Stomach (tissue), 9 donors: ENCODE measurements around the gene CHEK2. TPM values are rescaled to one million over a fixed set of nuclear protein-coding genes. Genes with fewer than 3 reads are reported as not detected.
A peak's percentile ranks its signal among the peaks of the same experiment; 100 is the strongest.
"Not testable (repeated sequence)": the region's sequence is repeated elsewhere in the genome, so short reads cannot be mapped to it uniquely, and the experiment has no call there.

Experiments
- DNase-seq, 2 donors: peaks; one replicate each; pipeline versions ENCODE4 v3.0.0 to v3.0.0-alpha.2; 2013 to 2019
- H3K27ac ChIP-seq, 5 donors: fragments of 200-600 bp in 4 of 5; sonication (generic) in 4 of 5; one replicate each; pipeline ENCODE4 v1.5.1; 2013 to 2019; ENCODE audit warnings: mild to moderate bottlenecking in 1 of 5, moderate library complexity in 1 of 5
- H3K27me3 ChIP-seq, 3 donors: fragments of 200-600 bp; sonication (generic); one replicate each; pipeline ENCODE4 v1.5.1; 2017 to 2019; ENCODE audit warnings: mixed run types in 1 of 3
- H3K36me3 ChIP-seq, 4 donors: fragments of 200-600 bp; sonication (generic); 1 replicate in 3 of 4; 2 replicates in 1 of 4; pipeline ENCODE4 v1.5.1; 2016 to 2019
- H3K4me1 ChIP-seq, 4 donors: fragments of 200-600 bp; sonication (generic); one replicate each; pipeline ENCODE4 v1.5.1; 2016 to 2019
- H3K4me3 ChIP-seq, 4 donors: fragments of 200-600 bp; sonication (generic) in 3 of 4; one replicate each; pipeline ENCODE4 v1.5.1; 2016 to 2019; ENCODE audit warnings: mild to moderate bottlenecking in 1 of 4
- H3K9me3 ChIP-seq, 4 donors: fragments of 200-600 bp; sonication (generic); one replicate each; pipeline ENCODE4 v1.5.1; 2016 to 2019
- EP300 ChIP-seq: sonication (generic); formaldehyde crosslinking; IDR thresholded peaks from one replicate; pipeline ENCODE4 v1.6.1; 2017; ENCODE audit warnings: antibody characterized with exemption
- POLR2A ChIP-seq, 4 donors: fragments of 450-650 bp; IDR thresholded peaks; one replicate each; pipeline ENCODE4 v1.6.1; 2016; ENCODE audit warnings: antibody characterized with exemption in 4 of 4, control low read depth in 2 of 4, mild to moderate bottlenecking in 1 of 4, moderate library complexity in 1 of 4
- POLR2AphosphoS5 ChIP-seq, 3 donors: sonication (generic); formaldehyde crosslinking; IDR thresholded peaks; one replicate each; pipeline ENCODE4 v1.6.1; 2016; ENCODE audit warnings: antibody characterized with exemption in 3 of 3
- WGBS, 5 donors: extraction: QIAGEN DNeasy Blood & Tissue Kit in 3 of 5; methylation state at CpG; one replicate each; pipeline versions ENCODE4 v1.1.5 to v1.1.7; 2013 to 2018; 5-methylcytosine and 5-hydroxymethylcytosine counted together
- intact Hi-C: fragments of 100-400 bp; cut with DNase I; formaldehyde crosslinking; loops from one replicate; pipeline ENCODE4 v1.15.1; 2023; ENCODE audit warnings: low total_unique reads
- polyA plus RNA-seq, 3 donors: library from polyadenylated mRNA; stranded (reverse); fragments of 200-250 nt; gene quantifications; one replicate each; pipeline ENCODE4 v1.2.3, GENCODE V29; 2013
- total RNA-seq, 5 donors: library from RNA; depleted of rRNA; stranded (reverse); fragments of >200 nt; gene quantifications; one replicate each; pipeline versions ENCODE4 v1.1.0 to v1.2.3, GENCODE V29; 2014 to 2016
- TF ChIP-seq, protein P1 (sequence below), 7 experiments: fragments of 450-650 bp in 4 of 7; fragments of 200-600 bp in 3 of 7; sonication (generic) in 3 of 7; IDR thresholded peaks; one replicate each; pipeline ENCODE4 v1.5.1; 2016 to 2019; ENCODE audit warnings: antibody characterized with exemption in 7 of 7, control low read depth in 2 of 7, mild to moderate bottlenecking in 1 of 7
- donor health status: healthy with polysubstance abuse.
- donor health status: Bipolar disorder and iron deficiency.
- donor health status: healthy.

CHEK2 gene
- total and polyA plus RNA-seq, 8 donors = 1.0 to 21.5 (median 8.5) TPM; not detected in 1

DNA sequence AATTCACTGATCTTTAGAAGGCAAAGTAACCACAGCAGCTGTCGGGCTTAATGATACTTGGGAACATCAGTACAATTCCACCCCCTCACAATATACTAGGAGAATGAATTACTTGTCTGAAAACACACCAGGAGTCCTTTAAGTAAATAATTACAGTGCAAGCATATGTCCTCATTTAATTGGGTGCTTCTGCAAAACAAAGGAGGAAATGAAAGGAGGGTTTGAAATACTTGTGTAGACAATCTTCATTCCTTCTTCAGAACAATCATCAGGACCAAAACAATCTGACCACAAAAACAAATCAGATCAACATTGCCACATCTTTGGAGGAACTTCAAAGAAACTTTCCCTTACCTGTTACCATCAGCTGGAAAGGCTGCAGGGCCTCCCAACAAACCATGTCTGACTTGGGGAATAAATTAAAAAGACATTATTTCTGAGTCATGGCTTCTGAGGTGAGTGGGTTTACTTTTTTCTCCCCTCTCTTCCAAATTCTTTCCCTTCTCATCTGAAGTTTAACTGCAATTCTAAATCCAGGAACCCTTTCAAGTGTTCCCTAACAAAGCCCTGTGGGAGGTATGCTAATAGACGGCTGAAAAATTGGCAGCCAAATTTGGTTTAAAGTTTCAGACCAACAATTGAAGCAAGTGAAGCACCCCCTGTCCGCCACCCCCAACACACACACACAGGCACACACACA is 18.4 kb upstream of the CHEK2 start:
- WGBS, 5 donors = 57 to 73% (median 60%) methylated on average over 3 of the region's 3 CpGs
- no peak overlapping the region for H3K27ac ChIP-seq
- H3K9me3 ChIP-seq = no peaks in the 10 kb centered on the region
- DNase-seq = no peak
- H3K4me3 ChIP-seq = no peak overlapping the region
- H3K27me3 ChIP-seq = no peaks in the 10 kb centered on the region
- intact Hi-C loops = no loop called here
- no peaks in the 10 kb centered on the region for H3K4me1 ChIP-seq
- TF ChIP-seq POLR2A (IDR thresholded peaks at IDR 0.05) (no peak), EP300 (no peak)
- H3K36me3 ChIP-seq = peaks cover 0 to 8% (median 3%) of the 10 kb centered on the region in 4 donors

DNA sequence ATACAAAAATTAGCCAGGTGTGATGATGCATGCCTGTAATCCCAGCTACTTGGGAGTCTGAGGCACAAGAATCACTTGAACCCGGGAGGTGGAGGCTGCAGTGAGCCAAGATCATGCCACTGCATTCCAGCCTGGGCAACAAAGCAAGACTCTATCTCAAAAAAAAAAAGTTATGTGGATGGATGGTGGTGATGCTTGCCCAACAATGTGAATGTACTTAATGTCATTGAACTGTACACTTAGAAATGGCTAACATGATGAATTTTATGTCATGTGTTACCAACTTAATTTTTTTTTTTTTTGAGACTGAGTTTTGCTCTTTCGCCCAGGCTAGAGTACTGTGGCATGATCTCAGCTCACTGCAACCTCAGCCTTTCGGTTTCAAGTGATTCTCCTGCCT is 12.9 kb upstream of the CHEK2 start:
- intact Hi-C loops, H3K4me1 ChIP-seq, DNase-seq, H3K4me3 ChIP-seq, H3K27me3 ChIP-seq, H3K9me3 ChIP-seq, H3K27ac ChIP-seq: not testable (repeated sequence)
- H3K36me3 ChIP-seq = peaks cover 0 to 29% (median 27%) of the 10 kb centered on the region in 4 donors
- WGBS, 5 donors = 95 to 97% (median 96%) methylated on average over 3 of the region's 3 CpGs

GRCh38 chr22:28750471-28750881 is 8.9 kb upstream of the CHEK2 start:
- Histone ChIP-seq H3K4me3 (no peak overlapping the region), H3K9me3 (no peaks in the 10 kb centered on the region), H3K36me3 (peaks cover 34 to 70% (median 58%) of the 10 kb centered on the region in 4 donors), H3K27me3 (no peaks in the 10 kb centered on the region), H3K27ac (no peak overlapping the region), H3K4me1 (no peaks in the 10 kb centered on the region)
- 75 to 88% (median 80%) methylated on average over 6 of the region's 6 CpGs for WGBS, 5 donors
- peak in 1 of 2 donors; percentile 27 for DNase-seq
- no peak for TF ChIP-seq POLR2A (IDR thresholded peaks at IDR 0.05)
- TF ChIP-seq, protein P1, sequence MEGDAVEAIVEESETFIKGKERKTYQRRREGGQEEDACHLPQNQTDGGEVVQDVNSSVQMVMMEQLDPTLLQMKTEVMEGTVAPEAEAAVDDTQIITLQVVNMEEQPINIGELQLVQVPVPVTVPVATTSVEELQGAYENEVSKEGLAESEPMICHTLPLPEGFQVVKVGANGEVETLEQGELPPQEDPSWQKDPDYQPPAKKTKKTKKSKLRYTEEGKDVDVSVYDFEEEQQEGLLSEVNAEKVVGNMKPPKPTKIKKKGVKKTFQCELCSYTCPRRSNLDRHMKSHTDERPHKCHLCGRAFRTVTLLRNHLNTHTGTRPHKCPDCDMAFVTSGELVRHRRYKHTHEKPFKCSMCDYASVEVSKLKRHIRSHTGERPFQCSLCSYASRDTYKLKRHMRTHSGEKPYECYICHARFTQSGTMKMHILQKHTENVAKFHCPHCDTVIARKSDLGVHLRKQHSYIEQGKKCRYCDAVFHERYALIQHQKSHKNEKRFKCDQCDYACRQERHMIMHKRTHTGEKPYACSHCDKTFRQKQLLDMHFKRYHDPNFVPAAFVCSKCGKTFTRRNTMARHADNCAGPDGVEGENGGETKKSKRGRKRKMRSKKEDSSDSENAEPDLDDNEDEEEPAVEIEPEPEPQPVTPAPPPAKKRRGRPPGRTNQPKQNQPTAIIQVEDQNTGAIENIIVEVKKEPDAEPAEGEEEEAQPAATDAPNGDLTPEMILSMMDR (IDR thresholded peaks at IDR 0.05) = no peak
- no peak for TF ChIP-seq POLR2AphosphoS5 (IDR thresholded peaks at IDR 0.05)
- TF ChIP-seq EP300 = no peak
- intact Hi-C loops = no loop called here

GRCh38 chr22:28743852-28744251 is 2.2 kb upstream of the CHEK2 start:
- TF ChIP-seq, protein P1 (IDR thresholded peaks at IDR 0.05) = no peak
- TF ChIP-seq POLR2AphosphoS5 (IDR thresholded peaks at IDR 0.05) = no peak
- TF ChIP-seq EP300 = no peak
- TF ChIP-seq POLR2A (IDR thresholded peaks at IDR 0.05) = no peak
- H3K36me3 ChIP-seq = peaks cover 48 to 55% (median 52%) of the 10 kb centered on the region in 4 donors
- intact Hi-C loops = no loop called here
- 81 to 91% (median 87%) methylated on average over 3 of the region's 3 CpGs for WGBS, 5 donors
- peaks cover 5 to 25% (median 21%) of the 10 kb centered on the region in 4 donors for H3K4me1 ChIP-seq
- H3K4me3 ChIP-seq = no peak overlapping the region
- no peak for DNase-seq
- H3K27me3 ChIP-seq = no peaks in the 10 kb centered on the region
- H3K9me3 ChIP-seq = no peaks in the 10 kb centered on the region
- no peak overlapping the region for H3K27ac ChIP-seq

- TF ChIP-seq, protein P1 (IDR thresholded peaks at IDR 0.05) = no peak
- TF ChIP-seq EP300 (no peak), POLR2A (IDR thresholded peaks at IDR 0.05) (no peak)
- 0 to 3% (median 2%) methylated on average over 10 of the region's 10 CpGs for WGBS, 5 donors
- H3K36me3 ChIP-seq = peaks cover 36 to 42% (median 40%) of the 10 kb centered on the region in 4 donors
- H3K27ac ChIP-seq = peak overlapping the region; percentile 95 to 100 (median 99)
- H3K4me1 ChIP-seq = peaks cover 5 to 33% (median 27%) of the 10 kb centered on the region in 4 donors
- intact Hi-C loops = no loop called here
- DNase-seq = no peak
- no peaks in the 10 kb centered on the region for H3K27me3 ChIP-seq
- H3K9me3 ChIP-seq = no peaks in the 10 kb centered on the region
- H3K4me3 ChIP-seq = peak overlapping the region; percentile 90 to 99 (median 94)
These were observed 942 bp upstream of the CHEK2 start for GRCh38 chr22:28742562-28742962.
